HG03045 (cell line): ENCODE data around the gene CLDND2.

Experiments
- ATAC-seq: cut with Tn5 transposase; IDR thresholded peaks from one replicate; pipeline ENCODE4 v1.9.1; 2021; ENCODE audit warnings: mild to moderate bottlenecking, moderate library complexity; ENCODE audit not compliant: unreplicated experiment

Gene CLDND2

GRCh38 chr19:51386882-51387520 is 18.2 kb upstream of the CLDND2 start:
- no peak for ATAC-seq

- ATAC-seq: no peak
Observed at GRCh38 chr19:51382004-51382403, 13.2 kb upstream of the CLDND2 start.

DNA sequence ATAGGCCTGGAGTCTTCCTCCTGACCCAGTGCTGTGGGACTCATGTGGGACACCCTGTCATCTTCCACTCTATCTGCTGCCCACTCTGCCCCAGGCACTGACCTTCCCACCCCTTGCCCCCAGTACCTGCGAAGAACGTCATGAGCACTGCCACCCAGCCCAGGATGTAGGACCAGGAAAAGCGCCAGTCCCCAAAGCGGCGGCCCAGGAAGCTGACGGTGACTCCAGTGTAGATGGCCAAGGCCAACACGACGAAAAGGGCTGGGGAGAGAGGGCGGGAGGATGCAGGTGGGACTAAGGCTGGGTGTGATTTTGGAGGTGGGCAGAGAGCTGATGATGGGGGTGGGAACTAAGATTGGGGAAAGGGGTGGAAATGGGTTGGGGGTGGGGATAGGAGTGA is 11.6 kb upstream of the CLDND2 start:
- no peak for ATAC-seq

GRCh38 chr19:51377422-51377821 is 8.6 kb upstream of the CLDND2 start:
- no peak for ATAC-seq

GRCh38 chr19:51375504-51376221 is 6.9 kb upstream of the CLDND2 start:
- no peak for ATAC-seq

DNA sequence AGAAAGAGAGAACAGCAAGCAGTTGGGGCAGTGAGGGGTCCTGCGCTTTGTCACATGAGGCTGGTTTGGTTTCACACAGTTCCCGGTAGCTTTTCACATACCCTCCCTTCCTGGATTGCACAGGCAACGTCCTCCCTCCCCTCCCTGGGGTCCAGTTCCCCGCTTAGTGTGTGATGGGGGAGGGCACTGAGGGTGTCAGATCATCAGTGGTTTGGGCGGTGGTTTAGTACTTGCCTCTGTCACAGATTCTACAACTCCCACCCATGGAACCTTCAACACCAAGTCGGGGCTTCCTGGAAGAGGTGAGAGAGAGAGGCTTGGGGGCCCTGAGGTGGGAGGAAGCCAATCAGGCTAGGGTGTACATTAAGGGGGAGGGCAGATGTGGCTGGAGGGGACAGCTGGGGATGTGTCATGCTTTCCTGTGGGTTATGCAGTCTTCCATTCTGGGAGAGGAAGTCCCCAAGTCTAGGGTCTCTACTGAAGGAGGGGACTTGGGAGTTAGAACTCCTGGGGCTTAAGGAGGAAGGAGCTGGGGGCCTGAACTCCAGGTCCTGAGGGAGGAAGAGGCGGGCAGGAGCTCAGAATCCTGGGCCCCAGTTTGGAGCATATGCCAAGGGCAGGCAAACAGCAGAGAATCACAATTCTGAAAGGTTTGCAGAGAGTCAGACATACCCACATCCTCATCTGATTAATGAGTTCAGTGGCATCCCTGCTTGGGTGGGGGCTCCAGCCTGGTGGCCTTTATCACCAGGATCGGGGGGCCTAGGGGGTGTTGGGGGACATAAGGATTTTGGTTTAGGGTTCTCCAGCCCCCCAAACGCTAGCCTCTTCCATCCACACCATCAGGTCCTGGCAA is 4.1 kb upstream of the CLDND2 start, which contains the start of gene NKG7:
Gene NKG7, minus strand, starts transcription at position 6 of the 856 bp plus-strand sequence. CDS start 119 bp downstream, outside the sequence.
- no peak for ATAC-seq

DNA sequence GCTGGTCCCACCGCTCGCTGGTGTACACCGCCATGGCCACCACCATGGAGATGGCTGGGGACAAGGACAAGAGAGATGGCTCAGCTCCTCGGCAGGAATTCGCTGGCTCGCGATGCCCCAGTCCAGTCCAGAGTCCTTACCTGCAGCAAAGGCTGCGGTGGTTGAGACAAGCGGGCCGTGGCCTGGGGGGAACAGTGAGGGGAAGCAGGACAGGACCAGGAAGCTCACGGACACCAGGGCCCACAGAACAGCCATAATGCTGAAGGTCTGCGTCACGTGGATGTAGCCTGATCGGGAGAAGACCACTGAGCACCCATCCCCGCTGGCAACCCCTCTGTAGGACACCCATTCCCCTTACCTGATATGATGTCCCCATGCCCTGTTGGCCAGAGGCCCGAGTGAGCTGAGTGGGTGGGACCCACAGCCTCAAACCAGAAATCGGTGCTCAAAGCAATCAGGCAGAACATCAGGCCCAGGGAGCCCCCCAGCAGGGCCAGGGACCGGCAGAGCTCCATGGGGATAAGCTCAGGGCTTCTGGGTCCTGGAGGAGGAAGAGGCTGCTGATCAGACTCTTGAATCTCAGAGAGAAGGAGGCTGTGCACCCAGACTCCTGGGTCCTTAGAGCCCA is 3.3 kb upstream of the CLDND2 start:
- no peak for ATAC-seq

DNA sequence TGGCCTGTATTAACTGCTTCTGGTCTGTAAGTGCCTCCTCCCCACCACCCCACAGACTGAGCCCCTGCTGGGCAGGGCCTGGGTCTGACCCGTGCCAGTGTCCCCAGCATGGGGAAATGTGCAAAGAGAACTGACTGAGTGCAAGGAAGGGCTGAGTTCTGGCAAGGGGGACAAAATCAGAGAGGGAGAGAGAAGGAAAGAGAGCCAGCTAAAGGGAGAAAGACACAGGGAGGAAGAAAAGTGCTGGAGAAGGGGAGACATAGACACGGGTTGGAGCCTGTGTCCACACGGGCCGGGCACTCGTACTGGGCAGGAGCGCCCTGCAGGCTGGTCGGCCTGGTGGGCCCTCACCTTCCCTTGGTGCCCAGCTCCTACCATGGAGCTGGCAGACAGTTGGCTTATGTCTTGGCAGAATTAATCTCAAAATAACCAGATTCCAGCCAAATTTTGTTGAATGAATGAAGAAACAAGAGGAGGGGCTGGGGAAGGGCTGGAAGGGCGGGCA is 2.4 kb upstream of the CLDND2 start:
- no peak for ATAC-seq

GRCh38 chr19:51370230-51370629 is 1.4 kb upstream of the CLDND2 start:
- ATAC-seq: no peak

GRCh38 chr19:51367565-51368365 is 1.0 kb downstream of the CLDND2 start:
- ATAC-seq: peak; percentile 78

DNA sequence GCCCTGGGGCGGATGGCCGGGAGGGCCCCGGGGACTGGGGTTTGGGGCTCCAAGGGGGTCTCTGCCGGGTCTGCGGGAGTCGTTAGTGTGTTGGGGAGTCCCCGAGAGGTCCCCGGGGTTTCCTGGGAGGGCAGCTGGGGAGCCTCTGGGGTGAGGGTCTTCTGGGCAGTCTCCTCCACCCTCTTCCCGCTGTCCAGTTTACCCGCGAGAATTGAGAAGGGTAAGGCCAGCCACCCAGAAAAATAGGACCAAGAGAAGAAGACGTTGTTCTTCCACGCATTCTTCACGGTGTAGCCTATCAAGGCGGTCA is 1.6 kb downstream of the CLDND2 start:
- peak; percentile 5 for ATAC-seq

DNA sequence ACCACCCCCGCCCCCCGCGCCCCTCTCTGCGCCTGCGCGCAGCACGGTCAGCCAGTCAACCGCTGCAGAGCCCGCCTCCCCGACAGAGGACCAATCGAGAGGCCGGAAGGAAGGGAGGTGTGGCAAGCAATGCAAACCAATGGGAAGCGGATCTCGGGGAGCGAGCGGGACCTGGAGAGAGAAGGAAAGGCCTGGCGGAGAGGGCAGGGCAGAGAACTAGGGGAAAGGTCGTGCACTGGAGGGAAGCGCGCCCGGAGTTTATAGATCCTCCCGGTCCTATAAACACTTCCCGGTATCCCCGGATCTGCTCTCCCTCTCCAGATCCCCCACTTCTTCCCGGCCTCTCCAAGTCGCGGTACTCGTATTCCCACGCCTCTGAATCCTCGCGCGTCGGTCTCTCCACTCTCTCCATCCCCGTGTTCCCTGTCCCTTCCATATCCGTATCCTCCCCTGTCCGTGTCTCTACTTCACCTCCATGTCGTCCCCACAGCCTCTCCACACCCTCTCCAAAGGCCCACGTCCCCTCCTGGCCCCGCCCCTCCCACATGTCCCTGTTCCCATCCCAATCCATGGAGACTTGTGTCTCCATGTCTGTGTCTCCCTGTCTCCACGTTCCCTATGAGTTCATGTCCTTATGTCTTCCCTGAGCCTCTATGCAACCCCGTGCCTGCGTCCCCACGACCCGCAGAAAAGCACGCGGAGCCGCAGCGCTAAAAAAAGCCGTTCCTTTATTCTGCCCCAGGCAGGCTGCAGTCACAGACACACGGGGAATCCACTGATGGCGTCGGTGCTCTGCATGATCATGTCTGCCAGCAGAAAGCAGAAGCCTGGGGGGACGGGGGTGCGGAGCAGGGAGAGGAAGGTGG is 2.2 kb downstream of the CLDND2 start:
- peak; percentile 46 for ATAC-seq

- no peak for ATAC-seq
Observed at GRCh38 chr19:51365965-51366388, 2.8 kb downstream of the CLDND2 start, which contains the start of gene ETFB. ETFB (minus strand) TSS chr19:51366388; CDS start chr19:51366326, 62 bp downstream.

DNA sequence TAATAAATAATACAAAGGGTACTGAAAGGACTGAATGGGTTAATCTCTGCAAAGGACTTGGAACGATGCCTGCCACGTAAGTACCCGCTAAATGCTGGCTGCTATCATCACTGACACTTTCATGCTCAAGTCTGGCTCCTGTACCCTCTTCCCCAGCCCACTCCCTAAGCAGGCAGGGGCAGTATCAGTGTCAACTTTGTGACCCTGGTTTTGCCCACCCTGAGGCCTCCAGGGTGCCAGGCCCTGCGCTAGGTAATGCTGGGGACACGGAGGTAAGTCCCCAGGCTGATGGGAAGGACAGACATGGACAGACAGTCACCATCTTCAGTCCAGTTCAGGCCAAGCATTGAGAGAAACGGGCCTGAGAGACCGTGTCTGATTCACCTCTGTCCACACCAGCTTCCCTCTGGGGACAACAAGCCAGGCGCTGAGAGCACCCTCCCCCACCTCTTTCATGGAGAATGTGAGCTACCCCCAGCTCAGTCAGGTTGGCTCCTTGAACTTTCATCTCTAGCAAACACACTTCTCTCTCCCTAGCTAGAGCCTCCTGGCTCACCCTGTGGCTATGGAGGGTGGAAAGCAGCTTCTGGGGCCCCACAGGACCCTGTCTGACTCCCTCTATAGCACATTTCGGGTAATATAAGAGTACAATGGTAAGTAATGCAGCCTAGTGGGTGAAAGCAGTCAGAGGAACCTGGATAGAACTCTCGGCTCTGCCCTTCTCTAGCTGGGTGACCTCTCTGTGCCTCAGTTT is 3.4 kb downstream of the CLDND2 start:
- no peak for ATAC-seq

- no peak for ATAC-seq
Observed at GRCh38 chr19:51364200-51365106, 4.3 kb downstream of the CLDND2 start.

DNA sequence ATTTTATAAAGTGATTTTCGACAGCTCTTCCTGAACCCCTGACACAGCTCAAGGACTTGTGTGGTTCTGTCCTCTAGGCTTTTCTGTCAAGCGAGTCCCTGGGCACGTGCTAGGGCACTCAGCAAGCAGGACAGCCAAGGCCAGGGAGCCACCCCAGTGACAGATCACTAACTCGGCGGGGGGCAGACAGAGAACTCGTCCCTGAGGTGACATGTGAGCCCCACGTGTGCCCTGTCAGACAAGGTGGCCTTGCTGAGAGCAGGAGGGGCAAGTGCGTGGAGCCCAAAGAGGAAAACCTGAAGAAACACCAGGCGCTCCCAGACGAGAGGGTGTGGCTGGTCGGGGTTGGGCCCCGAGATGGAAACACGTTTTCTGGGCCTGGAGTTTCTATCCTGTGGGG is 7.6 kb downstream of the CLDND2 start:
- no peak for ATAC-seq

GRCh38 chr19:51359294-51359693 is 9.5 kb downstream of the CLDND2 start:
- no peak for ATAC-seq
